Measurements from ENCODE around the gene CACHD1.
"Not testable (repeated sequence)": the region's sequence is repeated elsewhere in the genome, so short reads cannot be mapped to it uniquely, and the experiment has no call there.

Gene CACHD1

GRCh38 chr1:64599242-64599641 lies 129.3 kb downstream of the CACHD1 start:
- TF ChIP-seq SPI1 (IDR thresholded peaks at IDR 0.05; ENCODE audit: borderline replicate concordance, low read depth) (no peak), POLR2AphosphoS5 (IDR thresholded peaks at IDR 0.05; ENCODE audit: low read depth) (no peak)
- H3K27me3 ChIP-seq (ENCODE audit: insufficient read depth, poor library complexity, severe bottlenecking), result no peaks in the 10 kb centered on the region
- no peak for DNase-seq (ENCODE audit: low read depth in 1 of 2, low spot score in 1 of 2)
- H3K4me3 ChIP-seq (replicated peaks; ENCODE audit: insufficient read depth, low read length), result no peak overlapping the region
- H3K27ac ChIP-seq (replicated peaks), result no peak overlapping the region

GRCh38 chr1:64601207-64601606 lies 131.3 kb downstream of the CACHD1 start:
- H3K27me3 ChIP-seq (ENCODE audit: insufficient read depth, poor library complexity, severe bottlenecking), result no peaks in the 10 kb centered on the region
- H3K4me3 ChIP-seq (replicated peaks; ENCODE audit: insufficient read depth, low read length), result no peak overlapping the region
- no peak for DNase-seq (ENCODE audit: low read depth in 1 of 2, low spot score in 1 of 2)

GRCh38 chr1:64608005-64608650 lies 138.2 kb downstream of the CACHD1 start:
- no peak overlapping the region for H3K27ac ChIP-seq (replicated peaks)
- DNase-seq (ENCODE audit: low read depth in 1 of 2, low spot score in 1 of 2), result no peak
- no peaks in the 10 kb centered on the region for H3K27me3 ChIP-seq (ENCODE audit: insufficient read depth, poor library complexity, severe bottlenecking)
- no peak for TF ChIP-seq GABPA (IDR thresholded peaks at IDR 0.05; ENCODE audit: low read depth)
- no peak for TF ChIP-seq SPI1 (IDR thresholded peaks at IDR 0.05; ENCODE audit: borderline replicate concordance, low read depth)
- TF ChIP-seq REST (IDR thresholded peaks at IDR 0.05; ENCODE audit: insufficient replicate concordance, low read depth), result no peak
- no peak for TF ChIP-seq POLR2AphosphoS5 (IDR thresholded peaks at IDR 0.05; ENCODE audit: low read depth)
- TF ChIP-seq CTCF (IDR thresholded peaks at IDR 0.05; ENCODE audit: insufficient read depth, low read length), result no peak
- no peak overlapping the region for H3K4me3 ChIP-seq (replicated peaks; ENCODE audit: insufficient read depth, low read length)

More at GRCh38 chr1:64601207-64601606, 131.3 kb downstream of the CACHD1 start:
- H3K27ac ChIP-seq (replicated peaks), result no peak overlapping the region
- TF ChIP-seq CTCF (IDR thresholded peaks at IDR 0.05; ENCODE audit: insufficient read depth, low read length), result no peak
- TF ChIP-seq REST (IDR thresholded peaks at IDR 0.05; ENCODE audit: insufficient replicate concordance, low read depth), result no peak
- no peak for TF ChIP-seq SPI1 (IDR thresholded peaks at IDR 0.05; ENCODE audit: borderline replicate concordance, low read depth)
- TF ChIP-seq POLR2AphosphoS5 (IDR thresholded peaks at IDR 0.05; ENCODE audit: low read depth), result no peak
- TF ChIP-seq GABPA (IDR thresholded peaks at IDR 0.05; ENCODE audit: low read depth), result no peak

- no peak overlapping the region for H3K4me3 ChIP-seq (replicated peaks; ENCODE audit: insufficient read depth, low read length)
- no peak for DNase-seq (ENCODE audit: low read depth in 1 of 2, low spot score in 1 of 2)
- no peaks in the 10 kb centered on the region for H3K27me3 ChIP-seq (ENCODE audit: insufficient read depth, poor library complexity, severe bottlenecking)
- H3K27ac ChIP-seq (replicated peaks), result no peak overlapping the region
- TF ChIP-seq GABPA (IDR thresholded peaks at IDR 0.05; ENCODE audit: low read depth) (no peak), CTCF (IDR thresholded peaks at IDR 0.05; ENCODE audit: insufficient read depth, low read length) (no peak), REST (IDR thresholded peaks at IDR 0.05; ENCODE audit: insufficient replicate concordance, low read depth) (no peak), SPI1 (IDR thresholded peaks at IDR 0.05; ENCODE audit: borderline replicate concordance, low read depth) (no peak), POLR2AphosphoS5 (IDR thresholded peaks at IDR 0.05; ENCODE audit: low read depth) (no peak)
Observed at GRCh38 chr1:64608651-64609048, 138.7 kb downstream of the CACHD1 start.

GRCh38 chr1:64610950-64611349 lies 141.0 kb downstream of the CACHD1 start:
- DNase-seq (ENCODE audit: low read depth in 1 of 2, low spot score in 1 of 2); H3K27ac ChIP-seq (replicated peaks); H3K27me3 ChIP-seq (ENCODE audit: insufficient read depth, poor library complexity, severe bottlenecking); H3K4me3 ChIP-seq (replicated peaks; ENCODE audit: insufficient read depth, low read length): not testable (repeated sequence)

All from HL-60 (cell line).